ENCODE measurements around the gene DCLK1.

DCLK1 gene

GRCh38 chr13:35945368-35945767, 185.8 kb downstream of the DCLK1 start:
- Mint-ChIP-seq H3K36me3 (no peaks in the 10 kb centered on the region), H3K27ac (no peak overlapping the region), H3K9me3 (peaks cover 6% of the 10 kb centered on the region), H3K4me1 (no peaks in the 10 kb centered on the region), H3K4me3 (no peak overlapping the region), H3K27me3 (no peaks in the 10 kb centered on the region)

DNA sequence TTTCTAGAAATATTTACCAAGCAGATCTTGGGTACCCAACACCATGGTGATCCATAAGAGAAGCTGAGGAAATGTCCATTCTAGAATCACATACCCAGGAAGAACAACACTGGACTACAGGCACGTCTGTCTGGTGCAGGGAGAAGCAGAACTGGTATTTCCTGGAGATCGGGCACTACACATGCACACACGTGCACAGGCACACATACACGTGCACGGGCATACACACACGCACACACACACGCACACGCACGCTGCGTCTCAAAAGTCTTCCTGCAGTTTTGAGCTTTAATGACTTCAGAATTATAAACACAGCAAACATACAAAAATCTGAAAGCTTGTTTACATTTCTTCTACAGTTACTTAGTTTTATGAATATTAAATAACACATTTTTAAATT, 189.8 kb downstream of the DCLK1 start:
- H3K9me3 Mint-ChIP-seq: peaks cover 6% of the 10 kb centered on the region
- H3K36me3 Mint-ChIP-seq: no peaks in the 10 kb centered on the region
- no peaks in the 10 kb centered on the region for H3K4me1 Mint-ChIP-seq
- H3K4me3 Mint-ChIP-seq: no peak overlapping the region
- no peak overlapping the region for H3K27ac Mint-ChIP-seq
- H3K27me3 Mint-ChIP-seq: no peaks in the 10 kb centered on the region

DNA sequence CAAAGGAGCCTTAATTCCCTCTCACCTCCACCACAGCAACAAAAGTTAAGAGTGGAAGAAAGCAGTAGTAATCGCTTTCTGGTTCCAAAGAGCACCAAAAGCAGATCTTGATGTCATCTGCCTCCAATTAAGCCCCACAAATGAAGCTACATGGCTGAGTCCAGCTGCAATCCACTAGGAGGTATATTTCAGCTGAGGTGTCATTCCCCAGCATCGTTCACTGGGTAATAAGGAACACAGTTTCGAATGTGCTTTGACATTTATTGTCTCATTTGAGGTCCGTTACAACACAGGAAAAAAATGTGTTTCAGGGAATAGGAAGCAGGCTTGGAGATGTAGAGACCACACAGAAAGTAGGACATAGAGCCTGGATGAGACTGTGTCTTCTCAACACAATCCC, 190.4 kb downstream of the DCLK1 start:
- H3K36me3 Mint-ChIP-seq: no peaks in the 10 kb centered on the region
- H3K27me3 Mint-ChIP-seq: no peaks in the 10 kb centered on the region
- peaks cover 6% of the 10 kb centered on the region for H3K9me3 Mint-ChIP-seq
- H3K4me1 Mint-ChIP-seq: no peaks in the 10 kb centered on the region
- H3K4me3 Mint-ChIP-seq: no peak overlapping the region
- H3K27ac Mint-ChIP-seq: no peak overlapping the region

- H3K36me3 Mint-ChIP-seq: no peaks in the 10 kb centered on the region
- no peak overlapping the region for H3K27ac Mint-ChIP-seq
- no peaks in the 10 kb centered on the region for H3K9me3 Mint-ChIP-seq
- no peak overlapping the region for H3K4me3 Mint-ChIP-seq
- no peaks in the 10 kb centered on the region for H3K27me3 Mint-ChIP-seq
- no peaks in the 10 kb centered on the region for H3K4me1 Mint-ChIP-seq
Observed at GRCh38 chr13:35936246-35936978, 194.8 kb downstream of the DCLK1 start.

GRCh38 chr13:35930665-35931631, 200.2 kb downstream of the DCLK1 start:
- Mint-ChIP-seq H3K4me3 (no peak overlapping the region), H3K27ac (no peak overlapping the region), H3K27me3 (no peaks in the 10 kb centered on the region), H3K36me3 (no peaks in the 10 kb centered on the region), H3K9me3 (no peaks in the 10 kb centered on the region), H3K4me1 (no peaks in the 10 kb centered on the region)

DNA sequence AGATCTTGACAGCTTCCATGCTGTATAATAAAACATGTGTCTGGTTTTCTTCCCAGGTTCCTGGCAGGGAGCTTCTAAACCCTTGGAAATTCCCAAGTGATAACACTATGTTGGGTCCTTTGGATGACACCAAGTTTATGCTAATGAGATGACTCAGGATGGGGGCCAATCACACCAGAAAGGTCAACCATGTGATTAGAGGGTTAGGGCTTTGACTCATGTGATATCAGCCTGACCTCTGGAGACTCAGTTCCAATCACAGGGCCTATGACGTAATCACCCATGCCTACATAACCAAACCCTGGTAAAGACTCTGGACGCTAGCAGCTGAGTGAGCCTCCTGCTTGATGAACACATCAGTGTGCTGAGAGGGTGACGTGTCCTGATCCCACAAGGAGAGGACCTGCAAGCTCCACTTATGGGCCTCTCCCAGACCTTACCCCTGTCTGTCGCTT, 203.6 kb downstream of the DCLK1 start:
- Mint-ChIP-seq H3K27me3 (no peaks in the 10 kb centered on the region), H3K36me3 (no peaks in the 10 kb centered on the region), H3K4me1 (no peaks in the 10 kb centered on the region), H3K9me3 (no peaks in the 10 kb centered on the region), H3K27ac (no peak overlapping the region), H3K4me3 (no peak overlapping the region)

DNA sequence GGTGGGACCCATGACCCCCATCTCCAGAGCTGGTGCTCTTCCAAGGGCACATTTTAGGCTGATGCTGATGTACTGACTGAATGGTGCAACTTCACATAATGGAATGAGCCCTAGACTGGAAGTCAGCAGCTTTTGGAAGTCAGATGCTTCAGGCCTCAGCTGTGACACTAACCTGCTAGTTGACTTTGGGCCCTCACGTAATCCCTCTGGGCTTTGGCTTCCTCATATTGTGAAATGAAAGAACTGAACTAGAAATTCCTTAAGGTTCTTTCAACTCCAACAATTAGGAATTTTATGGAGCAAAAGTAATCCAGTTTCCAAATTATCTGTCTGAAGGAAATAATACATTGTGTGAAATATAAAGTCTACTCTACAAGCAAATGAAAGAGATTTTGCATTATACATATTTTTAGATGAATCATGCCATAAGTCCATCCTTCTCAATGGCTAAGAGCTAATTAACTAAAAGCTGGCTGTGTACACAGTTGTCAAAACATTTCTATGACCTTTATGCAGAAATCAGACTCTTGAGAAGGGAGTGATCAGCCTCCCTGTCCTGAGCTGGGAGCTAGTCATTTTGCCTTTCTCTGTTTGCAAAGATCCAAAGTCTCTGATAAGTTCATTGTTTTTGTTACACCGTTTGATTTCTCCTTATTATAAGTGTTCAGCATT, 204.2 kb downstream of the DCLK1 start:
- no peaks in the 10 kb centered on the region for H3K36me3 Mint-ChIP-seq

GRCh38 chr13:35925669-35926068, 205.5 kb downstream of the DCLK1 start:
- no peaks in the 10 kb centered on the region for H3K9me3 Mint-ChIP-seq
- no peak overlapping the region for H3K27ac Mint-ChIP-seq
- no peaks in the 10 kb centered on the region for H3K36me3 Mint-ChIP-seq
- H3K27me3 Mint-ChIP-seq: no peaks in the 10 kb centered on the region
- H3K4me3 Mint-ChIP-seq: no peak overlapping the region
- H3K4me1 Mint-ChIP-seq: no peaks in the 10 kb centered on the region

More for the DNA sequence above, 204.2 kb downstream of the DCLK1 start:
- H3K27ac Mint-ChIP-seq: no peak overlapping the region
- H3K27me3 Mint-ChIP-seq: no peaks in the 10 kb centered on the region
- H3K4me3 Mint-ChIP-seq: no peak overlapping the region
- H3K4me1 Mint-ChIP-seq: no peaks in the 10 kb centered on the region
- H3K9me3 Mint-ChIP-seq: no peaks in the 10 kb centered on the region

GRCh38 chr13:35923347-35923746, 207.8 kb downstream of the DCLK1 start:
- no peak overlapping the region for H3K27ac Mint-ChIP-seq
- no peak overlapping the region for H3K4me3 Mint-ChIP-seq
- H3K36me3 Mint-ChIP-seq: no peaks in the 10 kb centered on the region
- H3K4me1 Mint-ChIP-seq: no peaks in the 10 kb centered on the region
- no peaks in the 10 kb centered on the region for H3K27me3 Mint-ChIP-seq
- no peaks in the 10 kb centered on the region for H3K9me3 Mint-ChIP-seq

DNA sequence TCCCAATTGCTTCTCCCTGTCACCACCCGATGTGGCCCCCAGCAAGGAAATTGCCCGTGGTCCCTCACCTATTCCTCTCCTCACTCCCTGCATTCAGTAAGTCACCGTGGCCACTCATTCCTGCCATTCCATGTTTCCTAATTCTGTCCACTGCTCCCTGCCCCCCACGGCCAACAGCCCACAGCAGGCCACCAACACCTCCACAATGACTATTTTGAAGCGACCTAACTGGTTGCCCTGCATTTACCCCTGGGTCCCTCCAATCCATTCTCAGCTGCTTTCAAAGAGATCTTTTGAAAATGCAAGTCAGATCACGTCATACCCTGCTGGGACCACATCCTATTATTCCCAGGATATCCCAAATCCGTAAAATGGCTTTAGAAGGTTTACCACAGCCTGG, 210.4 kb downstream of the DCLK1 start:
- Mint-ChIP-seq H3K27ac (no peak overlapping the region), H3K4me1 (no peaks in the 10 kb centered on the region), H3K27me3 (no peaks in the 10 kb centered on the region), H3K4me3 (no peak overlapping the region), H3K9me3 (no peaks in the 10 kb centered on the region), H3K36me3 (no peaks in the 10 kb centered on the region)

GRCh38 chr13:35917942-35918645, 213.1 kb downstream of the DCLK1 start:
- H3K27ac Mint-ChIP-seq: no peak overlapping the region
- H3K36me3 Mint-ChIP-seq: no peaks in the 10 kb centered on the region
- no peaks in the 10 kb centered on the region for H3K27me3 Mint-ChIP-seq
- H3K4me1 Mint-ChIP-seq: no peaks in the 10 kb centered on the region
- H3K9me3 Mint-ChIP-seq: no peaks in the 10 kb centered on the region
- no peak overlapping the region for H3K4me3 Mint-ChIP-seq

DNA sequence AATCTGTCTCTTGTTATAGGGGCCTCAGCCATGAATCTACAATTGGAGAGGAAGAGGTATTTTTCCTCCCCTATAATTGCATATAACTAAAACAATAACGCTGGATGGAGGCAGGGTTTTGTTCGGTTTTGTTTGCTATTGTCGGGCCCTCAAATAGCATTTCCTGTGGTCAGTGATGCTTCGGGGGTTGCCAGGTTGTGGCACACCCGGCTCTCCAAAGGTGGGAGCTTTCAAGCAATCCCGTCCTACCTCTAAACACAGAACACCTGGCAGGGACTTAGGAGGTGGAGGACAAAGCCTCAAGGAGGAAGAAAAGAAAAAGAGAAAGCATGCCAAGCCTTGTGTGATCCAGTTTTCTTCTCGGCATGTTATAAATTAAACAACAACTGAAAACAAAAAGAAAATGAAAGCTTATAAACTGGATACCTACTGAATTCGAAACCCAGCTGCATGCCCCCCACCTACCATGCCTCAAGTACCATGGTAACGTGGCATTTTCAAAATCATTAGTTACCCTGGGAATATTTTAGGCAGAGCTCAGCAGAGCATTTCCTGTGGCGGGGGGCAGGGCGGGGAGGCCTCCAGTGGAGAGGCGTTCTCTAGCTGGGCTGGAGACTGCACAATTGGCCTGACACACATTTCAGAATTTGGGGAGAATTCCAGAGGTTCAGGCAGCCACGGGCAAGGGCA, 213.8 kb downstream of the DCLK1 start:
- Mint-ChIP-seq H3K27ac (no peak overlapping the region), H3K27me3 (no peaks in the 10 kb centered on the region), H3K36me3 (no peaks in the 10 kb centered on the region)

GRCh38 chr13:35916146-35916545, 215.0 kb downstream of the DCLK1 start:
- Mint-ChIP-seq H3K27ac (no peak overlapping the region), H3K4me1 (no peaks in the 10 kb centered on the region), H3K4me3 (no peak overlapping the region), H3K36me3 (no peaks in the 10 kb centered on the region), H3K27me3 (no peaks in the 10 kb centered on the region), H3K9me3 (no peaks in the 10 kb centered on the region)

More for the DNA sequence above, 213.8 kb downstream of the DCLK1 start:
- H3K9me3 Mint-ChIP-seq: no peaks in the 10 kb centered on the region
- no peak overlapping the region for H3K4me3 Mint-ChIP-seq
- H3K4me1 Mint-ChIP-seq: no peaks in the 10 kb centered on the region

DNA sequence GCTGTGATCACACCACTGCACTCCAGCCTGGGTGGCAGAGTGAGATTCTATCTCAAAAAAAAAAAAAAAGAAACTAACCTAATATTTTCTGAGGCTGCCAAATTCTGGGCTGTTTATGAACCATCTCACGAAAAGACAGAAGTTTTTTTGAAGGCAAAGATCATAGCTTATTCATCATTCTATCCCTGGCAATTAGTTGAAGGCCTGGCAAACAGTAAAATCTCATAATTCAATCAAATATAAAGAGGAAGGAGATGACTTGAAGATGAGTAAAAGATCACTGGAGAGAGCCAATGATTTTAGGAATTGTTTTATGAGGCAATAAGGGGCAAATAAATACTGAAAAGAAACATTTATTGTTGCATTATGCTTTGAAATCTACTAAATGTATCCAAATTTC, 216.5 kb downstream of the DCLK1 start:
- no peak overlapping the region for H3K4me3 Mint-ChIP-seq
- no peaks in the 10 kb centered on the region for H3K27me3 Mint-ChIP-seq
- H3K9me3 Mint-ChIP-seq: no peaks in the 10 kb centered on the region
- H3K27ac Mint-ChIP-seq: no peak overlapping the region
- H3K36me3 Mint-ChIP-seq: no peaks in the 10 kb centered on the region
- H3K4me1 Mint-ChIP-seq: no peaks in the 10 kb centered on the region

DNA sequence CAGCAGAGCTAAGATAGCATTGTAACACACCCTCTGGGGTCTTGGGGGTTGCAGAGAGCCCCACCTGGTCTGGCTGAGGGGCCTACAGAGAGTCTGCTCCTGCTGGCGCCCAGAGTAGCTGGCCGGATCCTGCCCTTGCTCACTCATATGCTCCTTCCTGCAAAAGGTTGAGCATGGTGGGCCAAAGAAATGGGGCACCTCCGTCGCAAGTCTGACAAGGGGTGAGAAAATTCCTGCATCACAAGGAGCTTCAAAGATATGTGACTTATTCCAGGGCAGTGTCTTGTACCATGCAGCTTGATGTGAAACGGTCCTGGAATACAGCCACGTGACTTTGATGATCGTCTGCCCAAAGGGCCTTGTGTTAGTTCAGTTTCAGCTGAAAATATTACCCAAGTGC, 218.3 kb downstream of the DCLK1 start:
- no peaks in the 10 kb centered on the region for H3K4me1 Mint-ChIP-seq
- no peak overlapping the region for H3K27ac Mint-ChIP-seq
- no peaks in the 10 kb centered on the region for H3K9me3 Mint-ChIP-seq
- no peaks in the 10 kb centered on the region for H3K36me3 Mint-ChIP-seq
- no peak overlapping the region for H3K4me3 Mint-ChIP-seq
- no peaks in the 10 kb centered on the region for H3K27me3 Mint-ChIP-seq
